HepG2 (cell line): ENCODE measurements around the gene MRE11. TPM values are rescaled to one million over a fixed set of nuclear protein-coding genes. Genes with fewer than 3 reads are reported as not detected.

Experiments
- BCL3 ChIP-seq: sonication (generic); formaldehyde crosslinking; IDR thresholded peaks from 2 replicates; pipeline ENCODE4 v1.5.1; 2020; ENCODE audit warnings: mild to moderate bottlenecking, missing genetic modification reagents, moderate library complexity
- BCL6 ChIP-seq: IDR thresholded peaks from 2 replicates; pipeline ENCODE4 v1.6.1; 2016; ENCODE audit warnings: missing genetic modification reagents, missing compliant biosample characterization
- BRCA1 ChIP-seq: sonication (generic); formaldehyde crosslinking; IDR thresholded peaks from 2 replicates; pipeline ENCODE4 v1.4.0; 2020; ENCODE audit warnings: missing genetic modification reagents
- CBFB ChIP-seq: sonication (generic); formaldehyde crosslinking; IDR thresholded peaks from 2 replicates; pipeline ENCODE4 v1.4.0; 2020; ENCODE audit warnings: missing genetic modification reagents
- CCDC6 ChIP-seq: sonication (generic); formaldehyde crosslinking; IDR thresholded peaks from 2 replicates; pipeline ENCODE4 v1.8.1; 2022; ENCODE audit warnings: mild to moderate bottlenecking, missing genetic modification reagents, moderate library complexity
- CENPBD1 ChIP-seq: sonication (generic); formaldehyde crosslinking; IDR thresholded peaks from 2 replicates; pipeline ENCODE4 v1.8.0; 2022; ENCODE audit warnings: missing genetic modification reagents, low read depth, mild to moderate bottlenecking, borderline replicate concordance
- CENPX ChIP-seq: sonication (generic); formaldehyde crosslinking; IDR thresholded peaks from 2 replicates; pipeline ENCODE4 v1.9.0; 2021; ENCODE audit warnings: mild to moderate bottlenecking, missing genetic modification reagents, moderate library complexity
- DNMT1 ChIP-seq: sonication (generic); formaldehyde crosslinking; IDR thresholded peaks from 2 replicates; pipeline ENCODE4 v1.5.1; 2020; ENCODE audit warnings: mild to moderate bottlenecking, missing genetic modification reagents
- ESRRA ChIP-seq: sonication (generic); formaldehyde crosslinking; IDR thresholded peaks from 2 replicates; pipeline ENCODE4 v1.5.1; 2020; ENCODE audit warnings: mild to moderate bottlenecking, low read depth, missing genetic modification reagents
- FOSL1 ChIP-seq: sonication (generic); formaldehyde crosslinking; IDR thresholded peaks from 2 replicates; pipeline ENCODE4 v1.9.0; 2021; ENCODE audit warnings: missing genetic modification reagents, borderline replicate concordance
- GABPB1 ChIP-seq: IDR thresholded peaks from 2 replicates; pipeline ENCODE4 v1.6.1; 2016; ENCODE audit warnings: mild to moderate bottlenecking, missing genetic modification reagents, moderate library complexity, missing compliant biosample characterization
- GATAD2A ChIP-seq: IDR thresholded peaks from 2 replicates; pipeline ENCODE4 v1.6.1; 2016
- GPN1 ChIP-seq: sonication (generic); formaldehyde crosslinking; IDR thresholded peaks from 2 replicates; pipeline ENCODE4 v1.5.1; 2020; ENCODE audit warnings: missing genetic modification reagents, borderline replicate concordance
- HDAC1 ChIP-seq: sonication (generic); formaldehyde crosslinking; IDR thresholded peaks from 2 replicates; pipeline ENCODE4 v1.5.1; 2020; ENCODE audit warnings: mild to moderate bottlenecking, missing genetic modification reagents
- HHEX ChIP-seq: IDR thresholded peaks from 2 replicates; pipeline ENCODE4 v1.6.1; 2016; ENCODE audit warnings: control low read depth
- KAT8 ChIP-seq: IDR thresholded peaks from 2 replicates; pipeline ENCODE4 v1.6.1; 2016; ENCODE audit warnings: missing genetic modification reagents, missing compliant biosample characterization
- MAFG ChIP-seq: sonication (generic); formaldehyde crosslinking; IDR thresholded peaks from 2 replicates; pipeline ENCODE4 v1.5.1; 2020; ENCODE audit warnings: mild to moderate bottlenecking, missing genetic modification reagents
- MIER3 ChIP-seq: IDR thresholded peaks from 2 replicates; pipeline ENCODE4 v1.6.1; 2016; ENCODE audit warnings: missing compliant biosample characterization, borderline replicate concordance
- NAIF1 ChIP-seq: sonication (generic); formaldehyde crosslinking; IDR thresholded peaks from 2 replicates; pipeline ENCODE4 v1.5.0; 2020; ENCODE audit warnings: mild to moderate bottlenecking, missing genetic modification reagents, borderline replicate concordance
- PAX8 ChIP-seq: sonication (generic); formaldehyde crosslinking; IDR thresholded peaks from 2 replicates; pipeline ENCODE4 v1.8.0; 2022; ENCODE audit warnings: mild to moderate bottlenecking, missing genetic modification reagents, borderline replicate concordance
- PHF21A ChIP-seq: sonication (generic); formaldehyde crosslinking; IDR thresholded peaks from 2 replicates; pipeline ENCODE4 v1.5.0; 2020; ENCODE audit warnings: mild to moderate bottlenecking, missing genetic modification reagents
- SP1 ChIP-seq, 2 experiments: fragments of 450-650 bp in 1 of 2; sonication (generic) in 1 of 2; formaldehyde crosslinking in 1 of 2; IDR thresholded peaks; 2 replicates each; pipeline versions ENCODE4 v1.4.0 to v1.6.1; 2016 to 2020; ENCODE audit warnings: missing genetic modification reagents in 1 of 2
- TP53 ChIP-seq: sonication (generic); formaldehyde crosslinking; conservative IDR thresholded peaks from 2 replicates; pipeline ENCODE4 v1.4.0; 2020; ENCODE audit warnings: missing genetic modification reagents
- ZC3H4 ChIP-seq: sonication (generic); formaldehyde crosslinking; IDR thresholded peaks from 2 replicates; pipeline ENCODE4 v1.4.0; 2020; ENCODE audit warnings: missing genetic modification reagents, borderline replicate concordance
- ZGPAT ChIP-seq: IDR thresholded peaks from 2 replicates; pipeline ENCODE4 v1.6.1; 2016; ENCODE audit warnings: mild to moderate bottlenecking
- ZMYM4 ChIP-seq: sonication (generic); formaldehyde crosslinking; IDR thresholded peaks from 2 replicates; pipeline ENCODE4 v1.8.1; 2023; ENCODE audit warnings: mild to moderate bottlenecking, missing genetic modification reagents
- ZNF143 ChIP-seq: sonication (generic); formaldehyde crosslinking; IDR thresholded peaks from 2 replicates; pipeline ENCODE4 v1.4.0; 2020; ENCODE audit warnings: missing genetic modification reagents
- ZNF558 ChIP-seq: sonication (generic); formaldehyde crosslinking; IDR thresholded peaks from 2 replicates; pipeline ENCODE4 v1.9.0; 2022; ENCODE audit warnings: mild to moderate bottlenecking, missing genetic modification reagents, borderline replicate concordance
- ZNF788 ChIP-seq: sonication (generic); formaldehyde crosslinking; IDR thresholded peaks from 2 replicates; pipeline ENCODE4 v1.5.0; 2020; ENCODE audit warnings: mild to moderate bottlenecking, missing genetic modification reagents, borderline replicate concordance
- polyA plus RNA-seq, 8 experiments: library from polyadenylated mRNA; depleted of rRNA in 3 of 8; stranded (reverse) in 7 of 8; unstranded in 1 of 8; fragments of >200 nt; fragmentation: Illumina TruSeq in 4 of 8; extraction: Trizol in 4 of 8; gene quantifications; 2 replicates each; pipeline versions ENCODE4 v1.2.1 to v1.2.3, GENCODE V29; 2011 to 2016; ENCODE audit warnings: low read depth in 4 of 8, missing spikeins in 1 of 8, mixed read lengths in 1 of 8; ENCODE audit not compliant: insufficient read depth in 1 of 8
- total RNA-seq, 5 experiments: library from RNA; depleted of rRNA; stranded (reverse); fragments of >200 nt; fragmentation: Illumina TruSeq; extraction: Trizol; gene quantifications; 2 replicates each; pipeline ENCODE4 v1.2.3, GENCODE V29; 2016; ENCODE audit warnings: low read depth in 1 of 5
- TF ChIP-seq, protein P1 (sequence below): conservative IDR thresholded peaks from 2 replicates; pipeline ENCODE4 v1.6.1; 2018; ENCODE audit warnings: missing genetic modification reagents

Gene MRE11
- total and polyA plus RNA-seq, 2 of the 13 experiments (the other 11 are each of a cell fraction or from before 2014, with no cell fraction given): 7.2 to 37.3 TPM

- TF ChIP-seq HDAC1 (CRISPR knock-in tag) (no peak), GATAD2A (CRISPR knock-in tag) (no peak), CENPBD1 (CRISPR knock-in tag) (no peak), ESRRA (CRISPR knock-in tag) (no peak), ZC3H4 (no peak), MAFG (CRISPR knock-in tag) (no peak), NAIF1 (CRISPR knock-in tag) (no peak), CBFB (CRISPR knock-in tag) (no peak), PAX8 (CRISPR knock-in tag) (no peak), DNMT1 (CRISPR knock-in tag) (0 out of 2 replicates have a peak, but pooled peaks have one; percentile 48), GPN1 (no peak), ZGPAT (CRISPR knock-in tag) (no peak; the same call in 1 of the 2 replicates), SP1 (IDR thresholded peaks at IDR 0.05) (no peak), SP1 (CRISPR knock-in tag; IDR thresholded peaks at IDR 0.05) (no peak), BRCA1 (no peak), MIER3 (CRISPR knock-in tag) (no peak), TP53 (no peak), GABPB1 (CRISPR knock-in tag) (peak; percentile 54; the same call in 1 of the 2 replicates), BCL6 (CRISPR knock-in tag) (no peak), ZNF143 (CRISPR knock-in tag) (no peak), ZNF788 (CRISPR knock-in tag) (0 out of 2 replicates have a peak, but pooled peaks have one; percentile 25), ZMYM4 (CRISPR knock-in tag) (peak; percentile 8), FOSL1 (no peak), BCL3 (CRISPR knock-in tag) (no peak), HHEX (no peak), ZNF558 (no peak), KAT8 (CRISPR knock-in tag) (peak; percentile 1; the same call in 1 of the 2 replicates), PHF21A (CRISPR knock-in tag) (peak; percentile 3; the same call in 1 of the 2 replicates), CENPX (CRISPR knock-in tag) (no peak), CCDC6 (CRISPR knock-in tag) (no peak)
- TF ChIP-seq, protein P1, sequence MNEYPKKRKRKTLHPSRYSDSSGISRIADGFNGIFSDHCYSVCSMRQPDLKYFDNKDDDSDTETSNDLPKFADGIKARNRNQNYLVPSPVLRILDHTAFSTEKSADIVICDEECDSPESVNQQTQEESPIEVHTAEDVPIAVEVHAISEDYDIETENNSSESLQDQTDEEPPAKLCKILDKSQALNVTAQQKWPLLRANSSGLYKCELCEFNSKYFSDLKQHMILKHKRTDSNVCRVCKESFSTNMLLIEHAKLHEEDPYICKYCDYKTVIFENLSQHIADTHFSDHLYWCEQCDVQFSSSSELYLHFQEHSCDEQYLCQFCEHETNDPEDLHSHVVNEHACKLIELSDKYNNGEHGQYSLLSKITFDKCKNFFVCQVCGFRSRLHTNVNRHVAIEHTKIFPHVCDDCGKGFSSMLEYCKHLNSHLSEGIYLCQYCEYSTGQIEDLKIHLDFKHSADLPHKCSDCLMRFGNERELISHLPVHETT (CRISPR knock-in tag): no peak
Observed at GRCh38 chr11:94494126-94494680, 559 bp upstream of the MRE11 start (continued).
